HG03064 (cell line): ENCODE data around the gene KIT.

Source experiments
- ATAC-seq: cut with Tn5 transposase; IDR thresholded peaks from one replicate; pipeline ENCODE4 v1.9.1; 2021; ENCODE audit warnings: low read depth; ENCODE audit not compliant: unreplicated experiment

The KIT gene

DNA sequence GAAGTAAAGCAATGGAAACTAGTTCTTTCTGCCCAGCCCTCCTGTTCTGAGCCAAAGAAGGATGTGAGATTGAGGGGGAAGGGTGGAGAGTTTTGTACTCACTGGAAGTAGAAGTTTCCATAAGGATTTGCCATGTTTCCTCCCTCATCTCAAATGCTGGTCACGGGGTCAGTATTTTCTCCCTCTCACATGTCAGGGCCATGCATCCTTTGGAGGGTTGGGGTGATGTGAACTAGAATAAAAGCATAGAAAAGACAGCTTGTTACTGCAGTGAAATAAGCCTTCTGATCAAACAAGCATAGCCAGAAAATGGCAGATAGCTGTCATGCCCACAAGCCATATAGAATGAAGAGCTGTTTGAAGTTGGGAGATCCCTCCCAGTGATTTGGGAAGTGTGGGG lies 79.7 kb downstream of the KIT start:
- no peak for ATAC-seq

DNA sequence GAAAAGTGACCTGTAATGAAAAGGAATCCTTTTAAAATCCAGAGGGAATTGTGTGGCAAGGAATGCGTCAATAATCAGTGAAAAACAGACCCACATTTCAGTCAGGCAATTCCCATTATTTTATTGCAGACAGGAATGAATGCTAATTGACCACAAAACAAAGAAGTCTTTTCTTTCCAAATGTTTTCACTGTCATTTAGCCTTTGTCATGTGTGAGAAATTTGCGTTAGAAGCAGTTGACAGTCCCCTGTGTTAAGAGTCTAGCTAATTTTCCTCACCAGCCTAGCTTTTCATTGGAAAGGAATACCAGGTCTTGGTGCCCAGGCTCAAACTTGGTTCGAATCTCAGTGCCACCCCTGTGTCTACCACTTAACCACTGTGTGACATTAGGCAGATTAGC lies 83.4 kb downstream of the KIT start:
- no peak for ATAC-seq

DNA sequence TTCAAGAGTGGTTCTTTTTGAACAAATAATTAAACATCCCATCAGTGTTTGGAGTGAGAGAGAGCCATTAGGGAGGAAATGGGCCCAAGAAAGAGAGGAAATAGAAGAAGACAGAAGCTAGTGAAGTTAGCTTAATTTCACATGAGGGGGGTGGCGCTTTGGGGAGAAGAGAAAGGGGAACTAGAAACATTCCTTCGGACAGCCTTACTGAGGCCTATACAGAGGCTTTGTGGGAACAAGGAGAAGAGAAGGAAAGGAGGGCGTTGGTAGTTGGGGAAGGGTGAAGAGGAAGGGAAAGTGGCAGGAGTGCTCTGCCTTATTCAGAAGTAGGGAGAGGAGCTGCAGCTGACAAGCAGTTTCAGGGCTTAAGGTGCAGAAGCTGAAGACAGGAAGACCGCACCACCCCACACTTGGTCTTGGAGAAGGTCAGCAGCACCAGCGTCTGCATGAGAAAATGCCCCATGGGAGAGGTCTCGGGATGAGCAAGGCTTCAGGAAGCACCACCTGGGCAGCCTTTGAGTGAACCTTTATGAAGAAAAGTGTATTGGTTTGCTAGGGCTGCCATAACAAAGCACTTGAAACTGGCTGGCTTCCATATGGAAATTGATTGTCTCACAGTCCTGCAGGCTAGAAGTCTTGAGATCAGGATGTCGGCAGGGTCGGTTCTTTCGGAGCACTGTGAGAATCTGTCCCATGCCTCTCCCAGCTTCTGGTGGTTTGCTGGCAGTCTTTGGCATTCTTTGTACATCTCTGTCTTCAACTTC lies 85.1 kb downstream of the KIT start:
- no peak for ATAC-seq

DNA sequence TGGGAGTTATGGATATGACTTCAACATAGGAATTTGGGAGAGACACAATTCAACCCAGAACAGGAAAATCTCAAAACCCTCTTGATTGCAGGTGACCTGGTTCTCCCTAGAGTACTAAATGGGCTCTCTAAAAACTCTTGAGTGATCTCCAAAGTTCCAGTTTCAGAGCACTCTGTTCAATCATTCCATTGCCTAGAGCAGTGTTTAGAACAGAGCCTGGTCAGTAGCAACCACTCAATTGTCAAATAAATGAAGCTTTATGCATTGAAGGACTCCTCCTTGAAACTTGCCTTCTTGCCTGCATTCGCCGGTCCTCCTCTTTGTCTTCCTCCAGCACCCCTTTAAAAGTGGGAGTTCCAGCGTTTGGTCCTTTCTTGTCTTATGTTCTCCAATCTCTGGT lies 85.8 kb downstream of the KIT start:
- ATAC-seq, result no peak

DNA sequence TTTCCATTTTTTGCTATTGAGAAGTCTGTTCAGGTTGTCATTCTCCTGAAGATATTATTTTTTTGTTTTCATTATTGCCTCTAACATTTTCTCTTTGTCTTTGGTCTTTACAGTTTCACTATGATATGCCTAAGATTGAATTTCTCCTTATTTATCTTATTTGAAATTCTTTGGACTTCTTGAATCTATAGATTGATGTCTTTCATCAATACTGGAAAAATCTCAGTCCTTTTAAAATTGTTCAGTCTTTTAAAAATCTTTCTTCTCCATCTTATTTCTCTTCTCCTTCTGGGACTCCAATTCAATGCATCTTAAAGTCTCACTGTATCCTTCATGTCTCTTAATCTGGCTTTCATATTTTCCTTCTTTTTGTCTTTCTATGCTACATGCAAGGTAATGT lies 86.7 kb downstream of the KIT start:
- no peak for ATAC-seq

DNA sequence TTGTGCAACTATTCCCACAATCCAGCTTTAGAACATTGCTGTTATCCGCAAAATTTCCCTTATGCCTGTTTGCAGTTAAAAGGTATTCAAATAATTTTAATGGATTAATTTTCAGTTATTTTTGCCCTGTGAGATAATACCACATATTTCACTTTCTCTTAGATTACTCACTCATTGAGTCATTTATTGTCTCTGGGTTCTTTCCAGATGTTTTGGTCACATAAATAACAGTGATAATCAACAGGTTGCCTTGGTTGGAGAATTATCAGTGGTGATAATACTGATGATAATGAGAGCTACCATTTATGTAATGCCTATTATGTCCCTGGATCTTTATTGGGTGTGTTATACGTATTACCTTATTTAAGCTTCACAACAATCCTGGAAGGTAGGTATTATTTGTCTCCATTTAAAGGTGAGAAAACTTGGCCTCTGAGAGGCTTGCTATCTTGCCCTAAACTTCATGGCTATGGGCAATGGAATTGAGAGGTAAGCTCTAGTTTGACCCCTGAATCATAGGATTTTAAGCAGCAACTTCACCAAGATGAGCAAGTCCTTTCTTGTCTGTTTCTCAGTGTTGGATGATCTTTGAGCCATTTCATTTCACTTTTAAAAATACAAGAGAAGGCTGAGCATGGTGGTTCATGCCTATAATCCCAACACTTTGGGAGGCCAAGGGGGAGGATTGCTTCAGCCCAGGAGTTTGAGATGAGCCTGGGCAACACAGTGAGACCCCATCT lies 87.4 kb downstream of the KIT start:
- ATAC-seq, result no peak

DNA sequence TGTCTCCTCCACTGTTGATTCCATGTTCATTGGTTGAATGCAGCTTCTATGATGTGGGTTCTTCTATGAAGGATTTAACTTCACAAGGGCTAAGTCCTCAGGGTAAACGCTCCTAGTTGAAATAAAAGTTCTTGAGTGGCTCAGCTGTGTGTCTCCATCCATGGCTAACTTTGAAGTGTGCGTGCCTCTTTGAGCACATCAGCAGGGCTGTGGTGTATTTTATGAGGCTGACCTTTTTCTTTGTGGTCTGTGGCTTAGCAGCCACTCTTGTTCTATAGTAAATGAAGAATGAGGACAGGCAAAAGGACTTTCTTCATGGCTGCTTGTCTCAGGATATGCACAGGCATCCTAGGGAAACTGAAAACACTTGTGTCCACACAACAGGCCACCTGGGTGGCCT lies 88.5 kb downstream of the KIT start:
- peak; percentile 69 for ATAC-seq

DNA sequence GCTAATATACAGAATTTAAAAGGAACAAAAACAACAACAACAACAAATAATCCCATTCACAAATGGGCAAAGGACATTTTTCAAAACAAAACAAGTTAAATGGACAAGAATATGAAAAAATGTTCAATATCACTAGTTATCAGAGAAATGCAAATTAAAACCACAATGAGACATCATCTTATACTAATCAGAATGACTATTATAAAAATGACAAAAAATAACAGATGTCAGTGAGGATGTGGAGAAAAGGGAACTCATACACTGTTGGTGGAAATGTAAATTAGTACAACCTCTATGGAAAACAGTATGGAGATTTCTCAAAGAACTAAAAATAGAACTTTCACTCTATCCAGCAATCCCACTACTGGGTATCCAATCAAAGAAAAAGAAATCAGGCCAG lies 92.6 kb downstream of the KIT start:
- ATAC-seq, result no peak

DNA sequence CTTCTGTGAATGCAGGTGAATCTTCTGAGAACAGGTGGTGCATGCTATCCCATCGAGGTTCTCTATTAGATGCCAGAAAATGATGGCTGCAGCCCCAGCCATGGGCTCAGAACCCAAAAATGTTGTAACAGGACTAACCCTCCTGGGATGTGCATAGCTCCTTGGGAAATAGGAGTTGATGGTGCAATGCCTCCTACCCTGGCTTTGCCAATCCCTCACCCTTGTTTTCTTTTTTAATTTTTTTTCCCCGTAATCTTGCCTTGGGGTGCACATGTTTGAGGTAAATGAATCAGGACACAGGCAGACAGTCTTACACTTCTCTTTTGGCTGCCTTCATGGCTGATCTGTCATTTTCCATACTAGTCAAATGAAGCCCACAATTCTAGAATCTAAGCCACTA lies 96.6 kb downstream of the KIT start:
- ATAC-seq, result no peak

DNA sequence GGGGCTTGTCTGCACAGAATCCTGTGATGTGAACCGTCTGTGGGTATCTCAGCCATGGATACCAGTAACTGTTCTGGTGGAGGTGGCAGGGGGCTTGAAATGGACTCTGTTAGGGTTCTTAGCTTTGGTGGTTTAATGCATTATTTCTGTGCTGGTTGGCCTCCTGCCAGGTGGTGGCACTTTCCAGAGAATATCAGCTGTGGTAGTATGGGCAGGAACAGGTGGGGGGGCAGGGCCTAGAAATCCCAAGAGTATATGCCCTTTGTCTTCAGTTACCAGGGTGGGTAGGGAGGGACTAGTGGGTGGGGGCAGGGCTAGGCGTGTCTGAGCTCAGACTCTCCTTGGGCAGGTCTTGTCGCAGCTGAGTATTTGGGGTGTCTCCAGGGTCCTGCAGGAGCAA lies 106.7 kb downstream of the KIT start:
- no peak for ATAC-seq

DNA sequence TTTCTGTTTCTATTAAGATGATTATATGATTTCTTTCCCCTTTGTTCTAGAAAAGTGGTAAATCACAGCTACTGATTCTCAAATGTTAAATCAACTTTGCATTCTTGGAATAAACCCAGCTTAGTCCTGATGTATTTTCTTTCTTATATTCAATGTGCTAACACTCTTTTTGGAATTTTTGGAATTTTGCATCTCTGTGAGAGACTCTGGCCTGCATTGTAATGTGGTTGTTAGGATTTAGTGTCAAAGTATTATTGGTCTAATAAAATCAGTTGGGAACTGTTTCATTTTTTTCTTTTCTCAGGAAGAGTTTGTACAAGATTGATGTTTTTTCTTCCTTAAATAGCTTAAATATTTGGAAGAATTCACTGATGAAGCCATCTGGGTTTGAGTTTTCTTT lies 109.6 kb downstream of the KIT start:
- no peak for ATAC-seq

DNA sequence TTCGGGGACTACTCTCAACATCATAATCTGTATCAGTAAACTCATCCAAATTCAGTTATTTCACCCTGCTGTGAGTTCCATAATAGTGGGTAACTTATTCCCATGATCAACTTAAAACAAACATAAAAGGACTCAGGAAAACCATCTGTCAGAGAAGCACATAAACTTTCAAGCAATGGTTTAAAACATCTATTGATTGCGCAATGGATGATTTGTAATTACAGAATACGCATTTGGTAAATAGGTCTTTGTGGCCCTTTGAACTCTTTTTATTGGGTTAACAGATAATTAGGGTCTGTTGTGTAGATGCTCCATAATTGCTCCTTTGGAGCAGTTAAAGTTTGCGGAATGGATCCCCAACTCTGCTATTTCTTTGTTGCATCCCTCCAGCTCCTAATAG lies 115.3 kb downstream of the KIT start:
- ATAC-seq, result no peak

DNA sequence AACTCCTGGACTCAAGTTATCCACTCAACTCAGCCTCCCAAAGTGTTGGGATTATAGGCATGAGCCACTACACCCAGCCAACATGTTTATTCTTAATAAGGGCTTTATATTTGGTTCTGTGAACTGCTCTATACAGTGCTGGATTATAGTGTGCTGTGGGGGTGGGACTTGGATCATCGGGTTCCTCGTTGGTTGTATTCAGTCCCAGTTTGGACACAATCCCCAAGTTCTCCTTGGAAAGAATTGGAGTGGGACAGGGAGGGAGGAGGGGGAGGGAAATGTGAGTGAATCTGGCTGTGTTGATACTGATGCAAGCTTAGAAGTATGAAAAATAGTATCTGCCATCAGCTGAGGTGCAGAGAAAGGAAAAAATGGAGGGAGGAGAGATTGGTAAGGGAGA lies 121.3 kb downstream of the KIT start:
- no peak for ATAC-seq

DNA sequence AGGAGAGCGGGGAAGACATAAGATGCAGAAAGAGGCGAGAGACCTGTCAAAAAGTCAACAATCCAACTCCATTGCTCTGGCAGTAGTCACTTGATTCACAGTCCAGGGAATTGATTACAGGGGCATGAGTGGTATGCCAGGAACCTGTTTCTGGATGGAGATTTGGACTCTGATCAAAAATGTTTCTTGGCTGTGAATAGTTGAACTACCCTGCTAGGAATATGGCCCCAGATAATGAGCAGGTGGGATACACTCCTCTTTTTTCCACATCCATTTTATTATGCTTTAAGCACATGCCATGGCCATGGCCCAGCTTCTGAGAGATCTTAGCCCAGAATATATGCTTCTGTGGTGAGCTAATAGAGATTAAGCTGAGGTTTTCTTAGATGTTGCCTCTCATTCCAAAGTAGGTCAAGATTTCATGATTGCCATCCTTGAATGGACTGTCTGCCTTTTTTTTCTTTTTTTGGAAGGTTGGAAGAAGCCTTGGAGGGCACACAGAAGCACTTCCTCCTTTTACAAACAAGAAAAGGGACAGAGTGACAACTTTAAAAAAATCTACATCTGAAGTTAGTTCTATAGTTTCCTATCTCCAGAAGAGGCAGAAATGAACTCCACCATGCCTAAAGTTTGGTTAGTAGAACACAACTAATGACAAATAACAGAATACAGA lies 121.9 kb downstream of the KIT start:
- no peak for ATAC-seq

DNA sequence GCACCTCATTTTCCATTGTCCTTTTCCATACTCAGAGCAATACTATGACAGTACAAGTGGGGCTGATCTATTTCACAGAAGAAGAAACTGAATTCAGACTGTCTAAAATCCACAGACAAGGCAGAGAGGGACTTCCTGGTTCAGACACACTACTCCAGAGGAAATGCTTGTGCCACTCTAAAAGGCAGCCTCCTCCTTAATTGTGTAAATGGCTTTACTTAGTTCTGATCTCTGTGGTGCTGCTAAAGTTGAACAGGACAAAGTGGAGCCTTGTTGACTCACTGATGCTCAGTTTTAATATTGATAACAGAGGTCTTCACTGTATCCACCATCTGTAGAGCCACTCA lies 122.4 kb downstream of the KIT start:
- ATAC-seq, result no peak

DNA sequence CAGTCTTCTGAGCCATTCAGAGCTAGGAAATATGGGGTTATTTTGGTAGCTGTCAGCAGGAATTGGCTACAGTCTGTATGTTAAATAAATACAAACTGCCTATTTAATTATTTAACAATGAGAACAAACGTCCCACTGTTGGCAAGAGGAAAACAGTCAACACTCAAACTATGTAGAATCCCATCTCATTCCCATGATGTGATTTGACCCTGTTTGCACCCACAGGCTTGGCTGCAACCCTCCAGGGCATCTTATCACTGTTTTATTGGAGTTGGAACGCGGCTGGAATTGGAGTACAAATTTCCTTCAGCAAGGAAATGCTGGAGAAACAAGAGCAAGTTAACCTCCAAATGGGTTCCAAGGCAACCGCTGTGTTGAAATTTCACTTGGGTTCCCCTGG lies 124.0 kb downstream of the KIT start:
- ATAC-seq, result no peak

DNA sequence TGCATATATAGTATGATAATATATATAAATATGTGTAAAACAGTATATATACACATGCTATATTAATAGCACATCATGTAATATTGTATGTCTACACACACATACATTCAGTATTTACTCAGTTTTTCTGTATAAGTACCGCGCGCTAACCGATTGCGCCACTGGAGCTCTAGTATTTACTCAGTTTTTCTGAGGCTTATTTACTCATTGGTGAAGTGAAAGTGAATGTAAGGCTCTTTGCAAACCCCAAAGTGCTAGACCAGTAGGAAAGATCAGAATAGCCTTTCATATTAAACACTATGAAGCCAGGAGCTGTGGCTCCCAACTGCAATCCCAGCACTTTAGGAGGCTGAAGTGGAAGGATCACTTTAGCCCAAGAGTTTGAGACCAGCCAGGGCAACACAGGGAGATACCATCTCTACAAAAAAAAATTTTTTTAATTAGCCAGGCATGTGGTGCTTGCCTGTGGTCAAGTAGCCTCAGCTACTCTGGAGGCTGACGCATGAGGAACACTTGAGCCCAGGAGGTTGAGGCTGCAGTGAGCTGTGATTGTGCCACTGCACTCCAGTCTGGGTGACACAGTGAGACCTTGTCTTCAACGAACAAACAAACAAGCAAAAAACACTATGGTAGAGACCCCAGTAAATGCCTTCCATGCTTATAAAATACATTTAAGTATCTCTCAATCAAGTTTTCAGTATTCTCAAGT lies 125.8 kb downstream of the KIT start:
- no peak for ATAC-seq

DNA sequence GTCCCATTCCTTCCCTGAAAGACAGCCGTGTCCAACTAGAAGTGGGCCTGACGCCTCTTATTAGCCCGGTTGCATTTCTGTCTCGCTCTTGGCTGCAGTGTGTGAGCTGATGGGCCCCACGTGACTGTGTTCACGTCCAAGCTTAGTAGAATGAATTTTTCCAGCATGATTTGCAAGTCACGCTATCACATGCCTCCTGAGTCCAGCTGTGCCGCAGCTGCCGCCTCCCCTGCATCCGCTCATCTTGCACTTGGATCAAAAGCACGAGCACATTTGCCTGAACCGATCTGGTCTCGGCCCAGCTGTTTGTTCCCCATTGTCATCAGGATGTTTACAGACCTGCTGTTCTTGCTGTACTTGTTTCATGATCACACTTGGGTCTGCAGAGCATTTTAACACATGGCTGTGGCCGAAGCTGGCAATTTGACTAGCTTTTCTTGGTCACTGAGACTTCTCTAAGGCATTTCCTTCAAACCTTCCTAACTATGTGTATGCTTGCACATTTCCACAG lies 126.5 kb downstream of the KIT start:
- no peak for ATAC-seq
